Adrenal gland (tissue), 12 donors: ENCODE results near the gene BHLHE40. TPM values are rescaled to one million over a fixed set of nuclear protein-coding genes. Genes with fewer than 3 reads are reported as not detected.

Experiments used
- DNase-seq, 7 donors: peaks; one replicate each; pipeline ENCODE4 v3.0.0-alpha.2; 2019 to 2020
- H3K27ac ChIP-seq, 5 donors: fragments of 200-600 bp; sonication (generic) in 4 of 5; 1 replicate in 3 of 5; 2 replicates in 2 of 5; pipeline versions ENCODE4 v1.5.1 to v1.8.0; 2016 to 2020; ENCODE audit warnings: mild to moderate bottlenecking in 1 of 5
- H3K27me3 ChIP-seq: fragments of 200-600 bp; 2 replicates; pipeline ENCODE4 v1.8.0; 2021
- H3K36me3 ChIP-seq, 2 donors: fragments of 200-600 bp; replicated peaks in 1 of 2; 1 replicate in 1 of 2; 2 replicates in 1 of 2; pipeline versions ENCODE4 v1.5.1 to v1.8.0; 2018 to 2022
- H3K4me1 ChIP-seq, 2 donors: fragments of 200-600 bp; replicated peaks in 1 of 2; 1 replicate in 1 of 2; 2 replicates in 1 of 2; pipeline versions ENCODE4 v1.5.1 to v1.8.0; 2018 to 2021
- H3K4me3 ChIP-seq, 4 donors: fragments of 200-600 bp; sonication (generic) in 3 of 4; one replicate each; pipeline ENCODE4 v1.5.1; 2016 to 2018
- H3K9me3 ChIP-seq, 3 donors: fragments of 200-600 bp; sonication (generic) in 1 of 3; replicated peaks in 1 of 3; 1 replicate in 2 of 3; 2 replicates in 1 of 3; pipeline versions ENCODE4 v1.5.1 to v1.8.0; 2016 to 2021
- POLR2A ChIP-seq, 2 donors: fragments of 450-650 bp; IDR thresholded peaks; one replicate each; pipeline ENCODE4 v1.6.1; 2017; ENCODE audit warnings: antibody characterized with exemption in 2 of 2, mild to moderate bottlenecking in 2 of 2, moderate library complexity in 1 of 2
- WGBS, 4 donors: extraction: QIAGEN DNeasy Blood & Tissue Kit in 2 of 4; methylation state at CpG; one replicate each; pipeline versions ENCODE4 v1.1.5 to v1.1.7; 2013 to 2017; 5-methylcytosine and 5-hydroxymethylcytosine counted together
- intact Hi-C, 2 donors: fragments of 100-400 bp; cut with DNase I; formaldehyde crosslinking; loops; one replicate each; pipeline versions ENCODE4 v1.14.1 to v1.15.0; 2022 to 2023
- polyA plus RNA-seq, 3 donors: library from polyadenylated mRNA; stranded (reverse); fragments of 200-250 nt in 2 of 3; fragments of 350-450 nt in 1 of 3; fragmentation: Illumina TruSeq in 1 of 3; extraction: RNeasy Lipid Tissue Mini Kit (QIAGEN cat#74804) in 1 of 3; gene quantifications; one replicate each; pipeline ENCODE4 v1.2.3, GENCODE V29; 2013 to 2014
- total RNA-seq, 9 donors: library from RNA; depleted of rRNA in 4 of 9; stranded (reverse); fragments of >200 nt in 4 of 9; fragments of 120-200 nt in 1 of 9; fragmentation: NEBNext Ultra II Directional in 1 of 9; extraction: Animal tissue kit (Norgen Biotek cat#: 25700) in 1 of 9; gene quantifications; one replicate each; pipeline versions ENCODE4 v1.1.0 to v1.2.4, GENCODE V29; 2013 to 2023
- TF ChIP-seq, protein P1 (sequence below), 6 experiments: fragments of 450-650 bp in 4 of 6; fragments of 200-600 bp in 2 of 6; sonication (generic) in 1 of 6; IDR thresholded peaks; 1 replicate in 5 of 6; 2 replicates in 1 of 6; pipeline versions ENCODE4 v1.5.1 to v1.8.0; 2016 to 2021; ENCODE audit warnings: antibody characterized with exemption in 6 of 6, mild to moderate bottlenecking in 2 of 6, moderate library complexity in 1 of 6
- donor health status: healthy with polysubstance abuse.
- donor health status: Bipolar disorder and iron deficiency.
- donor health status: DM: yes; HTN: yes; CAD: no.
- donor health status: DM: no; HTN: no; CAD: no.
- donor health status: DM: no; HTN: no; CAD: no.
- donor health status: DM: yes; HTN: yes; CAD: no.

BHLHE40 gene
- total and polyA plus RNA-seq, 12 donors, result 3.4 to 224 (median 75.5) TPM

- TF ChIP-seq, protein P1, sequence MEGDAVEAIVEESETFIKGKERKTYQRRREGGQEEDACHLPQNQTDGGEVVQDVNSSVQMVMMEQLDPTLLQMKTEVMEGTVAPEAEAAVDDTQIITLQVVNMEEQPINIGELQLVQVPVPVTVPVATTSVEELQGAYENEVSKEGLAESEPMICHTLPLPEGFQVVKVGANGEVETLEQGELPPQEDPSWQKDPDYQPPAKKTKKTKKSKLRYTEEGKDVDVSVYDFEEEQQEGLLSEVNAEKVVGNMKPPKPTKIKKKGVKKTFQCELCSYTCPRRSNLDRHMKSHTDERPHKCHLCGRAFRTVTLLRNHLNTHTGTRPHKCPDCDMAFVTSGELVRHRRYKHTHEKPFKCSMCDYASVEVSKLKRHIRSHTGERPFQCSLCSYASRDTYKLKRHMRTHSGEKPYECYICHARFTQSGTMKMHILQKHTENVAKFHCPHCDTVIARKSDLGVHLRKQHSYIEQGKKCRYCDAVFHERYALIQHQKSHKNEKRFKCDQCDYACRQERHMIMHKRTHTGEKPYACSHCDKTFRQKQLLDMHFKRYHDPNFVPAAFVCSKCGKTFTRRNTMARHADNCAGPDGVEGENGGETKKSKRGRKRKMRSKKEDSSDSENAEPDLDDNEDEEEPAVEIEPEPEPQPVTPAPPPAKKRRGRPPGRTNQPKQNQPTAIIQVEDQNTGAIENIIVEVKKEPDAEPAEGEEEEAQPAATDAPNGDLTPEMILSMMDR (IDR thresholded peaks at IDR 0.05), result no peak
- peak; percentile 34 to 93 for TF ChIP-seq POLR2A (IDR thresholded peaks at IDR 0.05)
- peak; percentile 98 to 100 (median 99) for DNase-seq
- peak overlapping the region; percentile 86 to 99 (median 97) for H3K27ac ChIP-seq
- intact Hi-C loops, result no loop called here
- H3K4me3 ChIP-seq, result peak overlapping the region in 2 of 4 donors; percentile 24 to 49
- peaks cover 38 to 64% of the 10 kb centered on the region in 2 donors for H3K4me1 ChIP-seq
- H3K9me3 ChIP-seq, result no peaks in the 10 kb centered on the region
- peaks cover 0 to 22% of the 10 kb centered on the region in 2 donors for H3K36me3 ChIP-seq
- H3K27me3 ChIP-seq, result no peaks in the 10 kb centered on the region
- 2 to 6% (median 4%) methylated on average over 15 to 44 of the region's 44 CpGs for WGBS, 4 donors
Measured at GRCh38 chr3:4986782-4987537, 7.7 kb downstream of the BHLHE40 start.

DNA sequence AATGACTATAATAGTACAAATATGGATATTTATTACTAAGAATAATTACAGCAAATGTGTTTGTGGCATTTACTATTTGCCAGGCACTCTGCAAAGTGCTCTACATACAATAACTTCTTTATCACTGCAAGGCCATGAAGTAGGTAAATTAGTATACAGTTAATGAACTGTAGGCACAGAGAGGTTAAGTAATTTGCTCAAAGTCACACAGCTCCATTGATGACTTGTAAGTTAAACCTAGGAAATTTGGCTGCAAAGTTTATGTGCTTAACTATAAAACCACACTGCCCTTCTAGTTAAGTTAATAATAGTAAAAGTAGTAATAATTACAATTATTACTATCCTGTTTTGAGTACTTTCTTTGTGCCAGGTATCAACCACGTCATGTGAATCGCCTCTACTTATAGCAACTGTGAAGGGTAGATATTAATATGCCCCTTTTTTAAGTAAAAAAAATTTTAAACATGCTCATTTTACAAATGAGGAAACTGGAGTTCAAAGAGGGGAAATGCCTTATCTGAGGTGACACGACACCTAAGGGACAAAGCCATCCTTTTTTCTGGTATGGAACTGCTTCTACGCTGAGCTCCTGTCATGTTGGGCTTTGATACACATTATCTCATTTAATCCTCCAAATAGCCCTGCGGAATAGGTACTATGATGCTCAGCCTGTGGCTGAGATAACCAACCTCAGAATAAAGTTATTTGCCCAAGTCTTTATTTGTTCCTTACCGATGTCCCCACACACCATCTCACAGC is 8.5 kb downstream of the BHLHE40 start:
- peaks cover 30 to 57% of the 10 kb centered on the region in 2 donors for H3K4me1 ChIP-seq

DNA sequence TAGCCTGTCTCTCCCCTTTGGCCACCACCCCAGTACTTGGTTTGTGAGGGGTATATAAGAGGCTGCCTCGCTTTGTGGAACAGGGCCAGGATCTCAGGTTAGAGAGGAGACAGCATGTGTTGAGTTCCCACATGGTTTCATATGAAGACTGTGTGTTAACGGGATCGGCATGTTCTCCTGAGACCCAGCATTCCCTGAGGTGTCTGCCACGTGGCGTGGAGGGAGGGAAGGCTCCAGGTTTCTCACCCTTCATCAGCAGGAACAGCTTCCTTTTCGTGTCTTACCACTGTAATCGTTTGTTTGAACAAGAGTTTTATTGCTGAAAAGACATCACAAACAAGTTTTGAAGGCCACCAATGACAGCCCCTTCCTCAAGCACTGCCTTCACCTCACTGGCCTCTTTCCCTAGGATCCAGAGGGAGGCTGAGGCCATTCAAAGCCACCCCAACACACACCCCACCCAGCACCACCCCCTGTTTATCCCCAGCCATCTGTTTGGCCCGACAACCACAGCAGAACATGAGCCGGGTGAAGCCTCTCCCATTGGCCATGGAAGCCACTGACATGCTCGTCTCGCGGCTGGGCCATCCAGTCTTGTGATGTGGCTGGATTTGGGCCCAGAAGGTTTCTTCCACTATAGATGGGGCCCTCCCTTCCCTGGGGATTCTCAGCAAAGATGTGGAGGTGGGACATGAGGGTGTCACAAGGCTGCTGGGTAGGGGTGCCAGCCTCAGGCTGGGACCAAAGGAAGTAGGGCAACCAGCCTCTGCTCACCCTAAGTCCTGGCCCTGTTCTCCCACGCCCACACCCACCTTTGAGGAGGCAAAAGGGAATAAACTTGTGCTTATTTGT is 10.0 kb downstream of the BHLHE40 start:
- Histone ChIP-seq H3K36me3 (no peaks in the 10 kb centered on the region), H3K27ac (peak overlapping the region in 4 of 5 donors; percentile 35 to 99 (median 87)), H3K4me3 (no peak overlapping the region), H3K27me3 (no peaks in the 10 kb centered on the region), H3K9me3 (no peaks in the 10 kb centered on the region), H3K4me1 (peaks cover 17 to 51% of the 10 kb centered on the region in 2 donors)
- WGBS, 4 donors, result 56 to 72% (median 60%) methylated on average over 10 to 13 of the region's 13 CpGs
- intact Hi-C loops, result no loop called here
- peak in 6 of 7 donors; percentile 64 to 88 (median 78) for DNase-seq
- TF ChIP-seq, protein P1 (IDR thresholded peaks at IDR 0.05), result no peak
- TF ChIP-seq POLR2A (IDR thresholded peaks at IDR 0.05), result peak in 1 of 2 donors; percentile 16

More for the DNA sequence above, 8.5 kb downstream of the BHLHE40 start:
- TF ChIP-seq, protein P1 (IDR thresholded peaks at IDR 0.05), result no peak
- no peak for TF ChIP-seq POLR2A (IDR thresholded peaks at IDR 0.05)
- Histone ChIP-seq H3K4me3 (peak overlapping the region in 1 of 4 donors; percentile 49), H3K9me3 (no peaks in the 10 kb centered on the region), H3K36me3 (peaks cover 0 to 14% of the 10 kb centered on the region in 2 donors), H3K27ac (peak overlapping the region in 4 of 5 donors; percentile 93 to 99 (median 98)), H3K27me3 (no peaks in the 10 kb centered on the region)
- WGBS, 4 donors, result 77 to 80% (median 78%) methylated on average over 6 of the region's 6 CpGs
- intact Hi-C loops, result no loop called here
- no peak for DNase-seq
